NCI-H2029 treated with DMSO at 0.1 percent for 48 hours (cell line): ENCODE data around the gene PRAMEF15.
"Not testable (repeated sequence)": the region's sequence is repeated elsewhere in the genome, so short reads cannot be mapped to it uniquely, and the experiment has no call there.

Experiments used
- DNase-seq: peaks from one replicate; lab custom pipeline; 2025; lab: John Stamatoyannopoulos, UW

Gene PRAMEF15

DNA sequence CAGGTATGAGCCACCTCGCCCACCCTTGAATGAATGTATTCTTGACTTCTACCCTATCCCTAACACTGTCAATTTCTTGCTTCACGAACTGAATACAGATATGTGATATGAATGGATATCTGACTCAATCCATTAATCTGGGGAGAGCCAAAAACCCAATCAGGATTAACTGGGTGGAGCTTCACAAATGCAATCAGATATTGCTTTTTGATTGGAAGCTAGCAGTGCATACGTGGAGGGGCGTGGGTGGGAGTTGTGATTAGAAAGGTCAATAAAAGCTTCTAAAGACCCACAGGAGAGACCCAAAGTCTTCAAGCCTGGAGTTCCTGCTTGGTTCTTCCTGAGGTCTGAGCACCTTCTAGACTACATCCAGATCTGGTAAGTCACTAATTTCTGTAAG lies at the start of gene PRAMEF15:
Gene PRAMEF15 (plus strand): TSS at position 301 of the 400 bp plus-strand sequence. CDS start 2,827 bp downstream, outside the sequence.
- not testable (repeated sequence) for DNase-seq

DNA sequence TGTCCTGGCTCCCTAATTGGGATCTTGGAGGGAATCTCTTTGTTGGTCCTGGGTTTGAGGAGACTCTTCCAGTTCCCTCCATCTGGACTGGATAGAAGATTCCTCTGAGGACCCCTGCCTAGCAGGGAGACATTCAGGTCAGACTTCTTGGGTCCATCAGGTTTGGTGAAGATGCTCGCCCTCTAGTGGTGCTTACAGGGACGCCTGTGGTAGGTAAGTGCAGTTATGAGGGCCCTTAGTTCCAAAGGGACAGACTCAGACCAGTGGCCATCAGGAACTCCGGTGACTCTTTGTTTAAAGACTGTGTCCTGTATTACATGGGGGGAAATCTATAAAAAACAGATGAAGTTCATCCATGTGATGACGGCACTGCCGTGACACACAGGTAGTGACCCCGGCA lies 38.4 kb upstream of the PRAMEF15 start:
- DNase-seq, result not testable (repeated sequence)

DNA sequence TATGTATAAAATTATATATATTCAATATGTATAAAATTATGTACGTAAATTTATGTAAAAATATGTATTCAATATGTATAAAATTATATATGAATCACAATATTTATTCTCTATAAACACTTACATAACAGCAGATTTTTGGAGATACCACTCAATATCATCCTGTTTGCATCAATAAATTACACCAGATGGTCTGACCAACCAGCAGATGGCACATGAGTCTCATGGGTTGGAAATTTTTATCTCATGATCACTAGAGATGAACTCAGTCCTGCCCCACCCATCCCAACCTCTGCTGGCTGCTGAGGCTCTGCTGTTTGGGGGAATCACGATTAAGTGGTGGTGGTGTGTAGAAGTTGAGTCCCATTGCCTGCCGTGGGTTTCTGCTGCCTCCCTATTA lies 35.8 kb upstream of the PRAMEF15 start:
- not testable (repeated sequence) for DNase-seq

DNA sequence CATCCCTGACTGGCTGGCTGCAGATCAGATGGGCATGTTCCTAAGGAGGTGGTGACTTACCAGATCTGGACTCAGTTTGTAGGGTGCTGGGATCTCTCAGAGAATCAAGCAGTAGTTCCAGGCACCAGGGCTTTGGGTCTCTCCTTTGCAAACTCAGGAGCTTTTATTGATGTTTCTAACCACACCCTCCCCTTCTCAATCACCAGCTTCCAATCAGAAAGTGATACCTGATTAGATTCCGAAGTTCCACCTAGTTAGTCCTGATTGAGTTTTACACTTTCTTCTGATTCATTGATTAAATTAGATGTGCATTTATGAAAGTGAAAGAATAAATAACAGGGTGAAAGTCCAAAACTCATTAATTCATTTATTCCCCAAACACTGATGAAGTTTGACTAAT lies 30.3 kb upstream of the PRAMEF15 start, which contains the start of gene PRAMEF8:
Gene PRAMEF8 (minus strand): TSS at position 101 of the 400 bp plus-strand sequence. CDS start 1,046 bp downstream, outside the sequence.
- not testable (repeated sequence) for DNase-seq

DNA sequence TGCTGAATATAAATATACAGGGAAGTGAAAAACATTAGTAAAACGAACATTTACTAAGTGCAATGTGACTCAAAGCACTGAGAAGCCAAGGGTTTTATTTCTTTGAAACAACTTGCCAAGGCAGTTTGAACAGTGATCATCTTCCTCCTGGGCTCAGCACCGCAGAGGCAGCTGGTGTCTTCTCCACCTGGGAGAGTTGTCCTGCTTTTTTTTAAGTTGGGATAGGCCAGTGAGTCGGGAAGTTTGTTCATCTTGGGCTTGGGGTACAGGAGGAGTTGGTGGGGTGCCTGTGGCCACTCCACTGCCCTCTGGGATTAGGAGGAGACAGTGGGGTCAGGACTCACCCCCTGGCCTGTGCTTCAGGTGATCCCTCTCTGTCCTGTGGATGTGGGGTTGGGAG lies 26.4 kb upstream of the PRAMEF15 start:
- not testable (repeated sequence) for DNase-seq

DNA sequence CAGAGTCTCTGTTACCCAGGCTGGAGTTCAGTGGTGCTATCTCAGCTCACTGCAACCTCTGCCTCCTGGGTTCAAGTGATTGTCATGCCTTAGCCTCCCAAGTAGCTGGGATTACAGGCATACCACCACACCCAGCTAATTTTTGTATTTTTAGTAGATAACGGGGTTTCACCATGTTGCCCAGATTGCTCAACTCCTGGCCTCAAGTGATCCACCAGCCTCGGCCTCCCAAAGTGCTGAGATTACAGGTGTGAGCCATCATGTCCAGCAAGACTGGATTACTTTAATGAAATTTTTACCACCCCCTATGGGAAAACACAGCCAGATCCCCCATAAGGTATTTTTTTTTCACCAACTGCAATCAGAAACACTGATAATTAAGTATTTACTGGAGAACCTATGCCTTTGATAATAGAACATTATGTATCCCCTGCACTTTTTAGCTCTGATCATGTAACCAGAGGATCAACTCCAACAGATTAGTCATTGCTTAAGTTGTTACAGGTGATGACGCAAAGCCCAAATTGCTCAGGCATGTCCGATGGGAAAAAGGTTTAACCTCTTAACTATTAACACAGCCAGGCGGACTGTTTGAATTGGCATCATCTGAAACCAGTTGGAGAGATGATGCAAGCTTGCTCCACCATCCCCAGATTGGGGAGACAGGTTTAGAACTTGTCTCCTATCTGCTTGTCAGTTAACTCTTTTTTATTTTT lies 18.0 kb upstream of the PRAMEF15 start:
- DNase-seq, result not testable (repeated sequence)

DNA sequence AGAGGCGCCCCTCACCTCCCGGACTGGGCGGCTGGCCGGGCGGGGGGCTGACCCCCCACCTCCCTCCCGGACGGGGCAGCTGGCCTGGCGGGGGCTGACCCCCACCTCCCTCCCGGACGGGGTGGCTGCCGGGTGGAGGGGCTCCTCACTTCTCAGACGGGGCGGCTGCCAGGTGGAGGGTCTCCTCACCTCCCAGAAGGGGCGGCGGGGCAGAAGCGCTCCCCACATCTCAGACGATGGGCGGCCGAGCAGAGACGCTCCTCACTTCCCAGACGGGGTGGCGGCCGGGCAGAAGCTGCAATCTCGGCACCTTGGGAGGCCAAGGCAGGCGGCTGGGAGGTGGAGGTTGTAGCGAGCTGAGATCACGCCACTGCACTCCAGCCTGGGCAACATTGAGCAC lies 16.7 kb upstream of the PRAMEF15 start:
- DNase-seq, result not testable (repeated sequence)

DNA sequence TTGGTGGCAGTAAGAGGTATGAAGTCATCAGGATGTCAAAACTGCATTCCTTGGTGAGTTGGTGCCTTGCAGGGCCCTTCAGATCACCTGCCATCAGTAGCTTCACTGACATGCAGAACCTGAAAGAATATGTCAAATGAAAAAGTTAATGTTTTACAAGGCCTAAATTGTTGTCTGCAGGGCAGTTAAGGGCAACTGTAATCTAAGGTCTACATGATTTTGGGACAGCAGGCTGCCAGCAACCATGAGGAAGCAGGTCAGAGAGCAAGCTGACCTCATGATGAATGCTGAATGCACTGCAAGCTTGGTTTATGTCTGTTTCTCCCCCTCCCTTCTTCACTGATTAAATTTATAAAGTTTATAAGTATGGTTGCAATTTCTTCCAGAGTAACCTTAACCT lies 13.2 kb upstream of the PRAMEF15 start:
- not testable (repeated sequence) for DNase-seq

DNA sequence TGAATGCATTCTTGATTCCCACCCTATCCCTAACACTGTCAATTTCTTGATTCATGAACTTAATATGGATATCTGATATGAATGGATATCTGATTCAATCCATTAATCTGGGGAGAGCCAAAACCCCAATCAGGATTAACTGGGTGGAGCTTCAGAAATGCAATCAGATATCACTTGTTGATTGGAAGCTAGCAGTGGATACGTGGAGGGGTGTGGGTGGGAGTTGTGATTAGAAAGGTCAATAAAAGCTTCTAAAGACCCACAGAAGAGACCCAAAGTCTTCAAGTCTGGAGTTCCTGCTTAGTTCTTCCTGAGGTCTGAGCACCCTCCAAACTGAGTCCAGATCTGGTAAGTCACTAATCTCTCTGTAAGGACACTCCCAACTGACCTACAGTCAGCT lies 12.1 kb upstream of the PRAMEF15 start, which contains the start of gene PRAMEF33:
Gene PRAMEF33 (plus strand): TSS at position 301 of the 400 bp plus-strand sequence. CDS start 2,416 bp downstream, outside the sequence.
- not testable (repeated sequence) for DNase-seq

DNA sequence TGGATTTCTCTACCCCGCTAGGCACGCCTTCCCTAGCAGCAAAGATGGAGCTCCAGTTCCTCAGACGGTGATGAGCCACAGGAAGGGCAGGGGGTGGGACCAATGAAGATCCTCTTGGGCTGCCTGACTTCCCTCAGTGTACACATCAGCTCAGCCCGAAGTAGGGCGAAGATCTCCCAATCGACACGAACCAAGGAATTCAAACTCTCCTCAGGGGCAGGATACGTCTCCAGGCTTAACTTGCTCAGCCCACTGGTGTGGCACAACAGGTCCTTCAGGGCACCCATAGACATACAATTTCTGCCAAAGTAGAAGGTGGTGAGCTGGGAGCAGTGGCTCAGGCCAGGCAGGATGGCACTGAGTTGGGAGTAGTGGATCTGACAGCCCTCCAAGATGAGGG lies 27.1 kb downstream of the PRAMEF15 start:
- DNase-seq, result not testable (repeated sequence)

DNA sequence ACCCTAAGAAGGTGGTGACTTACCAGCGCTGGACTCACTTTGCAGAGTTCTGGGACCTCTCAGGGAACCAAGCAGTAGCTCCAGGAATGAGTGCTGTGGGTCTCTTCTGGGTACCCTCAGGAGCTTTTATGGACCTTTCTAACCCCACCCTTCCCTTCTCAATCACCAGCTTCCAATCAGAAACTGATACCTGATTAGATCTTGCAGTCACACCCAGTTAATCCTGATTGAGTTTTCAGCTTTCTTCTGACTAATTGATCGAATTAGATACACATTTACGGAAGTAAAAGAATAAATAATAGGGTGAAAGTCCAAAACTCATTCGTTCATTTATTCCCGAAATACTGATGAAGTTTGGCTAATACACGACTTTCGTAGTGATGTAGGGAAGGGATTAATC lies 31.7 kb downstream of the PRAMEF15 start, which contains the start of gene PRAMEF14:
Gene PRAMEF14 (minus strand): TSS at position 101 of the 400 bp plus-strand sequence. CDS start 1,820 bp downstream, outside the sequence.
- not testable (repeated sequence) for DNase-seq

DNA sequence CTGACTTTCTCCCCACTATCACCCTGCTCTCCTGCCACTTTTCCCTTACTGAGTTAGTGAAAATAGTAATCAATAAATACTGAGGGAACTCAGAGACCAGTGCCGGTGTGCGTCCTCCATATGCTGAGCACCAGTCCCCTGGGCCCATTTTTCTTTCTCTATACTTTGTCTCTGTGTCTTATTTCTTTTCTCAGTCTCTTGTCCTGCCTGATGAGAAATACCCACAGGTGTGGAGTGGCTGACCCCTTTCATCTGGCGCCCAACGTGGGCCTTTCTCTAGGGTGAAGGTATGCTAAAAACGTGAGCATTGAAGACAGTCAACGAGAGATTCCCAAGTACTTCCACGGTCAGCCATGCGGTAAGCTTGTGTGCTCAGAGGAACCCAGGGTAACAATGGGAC lies 38.1 kb downstream of the PRAMEF15 start:
- not testable (repeated sequence) for DNase-seq

DNA sequence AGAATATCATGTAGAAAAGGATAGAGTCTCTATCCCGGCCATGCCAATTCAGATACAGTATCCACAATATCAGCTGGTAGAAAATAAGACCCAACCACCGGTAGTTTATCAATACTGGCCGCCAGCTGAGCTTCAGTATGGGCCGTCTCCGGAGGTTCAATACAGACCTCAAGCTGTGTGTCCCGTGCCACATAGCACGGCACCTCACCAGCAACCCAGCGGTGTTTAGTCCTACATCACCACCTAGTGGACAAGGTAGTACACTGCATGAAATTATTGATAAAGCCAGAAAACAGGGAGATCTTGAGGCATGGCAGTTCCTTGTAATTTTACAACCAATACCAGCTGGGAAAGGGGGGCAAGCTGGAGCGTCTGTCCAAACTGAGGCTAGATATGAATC lies 39.1 kb downstream of the PRAMEF15 start:
- not testable (repeated sequence) for DNase-seq

DNA sequence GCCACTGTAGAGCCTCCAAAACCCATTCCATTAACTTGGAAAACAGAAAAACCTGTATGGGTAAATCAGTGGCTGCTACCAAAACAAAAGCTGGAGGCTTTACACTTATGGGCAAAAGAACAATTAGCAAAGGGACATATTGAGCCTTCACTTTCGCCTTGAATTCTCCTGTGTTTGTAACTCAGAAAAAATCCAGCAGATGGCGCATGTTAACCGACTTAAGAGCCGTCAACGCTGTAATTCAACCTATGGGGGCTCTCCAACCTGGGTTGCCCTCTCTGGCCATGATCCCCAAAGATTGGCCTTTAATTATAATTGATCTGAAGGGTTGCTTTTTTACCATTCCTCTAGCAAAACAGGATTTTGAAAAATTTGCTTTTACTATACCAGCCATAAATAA lies 41.4 kb downstream of the PRAMEF15 start:
- DNase-seq, result peak; percentile 22

DNA sequence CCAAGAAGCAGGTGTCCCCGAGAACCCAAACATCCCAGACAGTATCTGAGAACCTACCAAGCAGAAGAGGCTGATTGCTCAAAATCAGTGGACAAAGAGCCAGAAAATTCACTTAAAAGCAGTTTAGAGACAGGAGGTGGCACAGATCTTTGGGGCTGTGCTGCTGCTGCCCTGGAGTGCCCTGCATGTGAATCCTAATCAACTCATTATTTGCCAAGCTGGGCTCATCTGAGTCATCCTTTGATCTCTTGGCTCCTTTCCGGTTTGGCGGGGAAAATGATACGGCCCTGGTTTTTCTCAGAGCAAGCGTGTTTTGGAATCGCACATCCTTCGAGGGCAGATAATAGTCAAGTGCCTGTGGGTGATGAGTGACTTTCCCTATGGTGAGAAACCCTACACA lies 47.0 kb downstream of the PRAMEF15 start:
- DNase-seq, result not testable (repeated sequence)

DNA sequence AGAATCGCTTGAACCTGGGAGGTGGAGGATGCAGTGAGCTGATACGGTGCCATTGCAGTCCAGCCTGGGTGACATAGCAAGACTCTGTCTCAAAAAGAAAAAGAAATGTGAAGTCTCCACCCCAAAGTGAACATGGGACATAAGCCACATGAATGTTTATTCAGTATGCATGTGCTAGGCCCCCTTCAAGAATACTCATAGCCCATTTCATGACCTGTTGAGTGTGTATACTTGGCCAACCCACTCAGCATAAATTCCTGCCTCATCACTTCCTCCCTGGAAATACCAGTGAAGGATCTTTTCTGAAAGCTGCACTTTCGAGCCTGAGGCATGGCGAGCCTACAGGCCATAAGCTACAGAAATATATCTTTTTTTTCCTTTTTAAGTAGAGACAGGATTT lies 49.5 kb downstream of the PRAMEF15 start:
- DNase-seq, result not testable (repeated sequence)

DNA sequence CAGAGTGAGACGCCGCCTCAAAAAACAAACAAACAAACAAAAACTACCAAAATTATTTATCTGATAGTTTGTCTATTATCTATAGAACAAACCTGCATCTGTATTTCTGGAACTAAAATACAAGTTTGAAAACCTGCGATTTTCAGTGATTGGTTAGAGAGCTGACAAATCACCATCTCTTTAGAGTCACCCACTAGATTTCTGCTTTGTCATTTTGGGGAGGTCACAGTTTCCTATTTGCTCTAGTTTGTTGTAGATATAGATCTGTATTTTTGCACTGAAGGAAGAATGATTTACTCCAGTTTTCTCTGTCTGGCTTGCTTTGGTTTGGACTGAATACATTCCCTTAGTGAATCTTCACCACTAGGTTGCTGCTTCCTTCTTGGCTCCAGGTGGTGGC lies 51.2 kb downstream of the PRAMEF15 start:
- not testable (repeated sequence) for DNase-seq

DNA sequence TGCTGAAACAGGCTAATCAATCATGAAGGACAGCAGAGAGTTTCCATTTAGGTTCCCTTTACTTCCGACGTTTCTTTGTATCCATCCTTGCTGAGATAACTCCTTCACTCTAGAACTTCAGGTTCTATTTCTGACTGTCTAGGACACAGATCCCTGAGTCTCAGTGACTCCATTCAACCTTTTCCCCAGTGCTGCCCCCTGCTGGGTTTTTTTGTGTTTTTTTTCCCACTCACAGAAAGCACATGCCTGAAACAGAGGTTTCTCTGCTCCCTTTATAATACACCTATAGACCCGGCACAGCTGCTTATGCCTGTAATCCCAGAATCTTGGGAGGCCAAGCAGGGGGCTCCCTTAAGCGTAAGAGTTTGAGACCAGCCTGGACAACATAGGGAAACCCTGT lies 53.2 kb downstream of the PRAMEF15 start:
- DNase-seq, result not testable (repeated sequence)
